Loucy (cell line): ENCODE results near the gene TRPV6.

Experiments used
- EZH2phosphoT487 ChIP-seq: fragments of 200-600 bp; IDR thresholded peaks from 2 replicates; pipeline ENCODE4 v1.6.1; 2018; ENCODE audit warnings: antibody characterized with exemption, mild to moderate bottlenecking, moderate library complexity, borderline replicate concordance
- TF ChIP-seq, protein P1 (sequence below): fragments of 200-600 bp; sonication (generic); conservative IDR thresholded peaks from 2 replicates; pipeline ENCODE4 v1.5.1; 2014; ENCODE audit warnings: mild to moderate bottlenecking, antibody characterized with exemption, low read length

DNA sequence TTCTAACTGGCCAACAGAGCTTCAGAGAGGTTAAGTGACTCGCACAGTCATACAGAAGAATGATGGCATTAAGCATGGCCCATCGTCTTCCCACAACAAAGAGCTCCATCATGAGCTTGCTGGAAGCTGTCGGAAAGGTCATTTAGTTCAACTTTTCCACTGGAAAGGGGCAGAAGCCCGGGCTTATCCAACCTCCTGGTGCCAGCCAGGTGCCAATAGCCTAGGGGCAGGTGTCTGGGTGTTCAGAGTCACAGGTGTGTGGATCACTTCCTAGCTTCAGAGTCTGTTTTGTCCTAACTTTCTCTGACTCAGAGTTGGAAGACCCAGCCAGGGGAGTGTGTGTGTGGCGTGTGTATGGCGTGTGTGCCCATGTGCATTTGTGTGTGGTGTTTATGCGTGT lies 1.3 kb upstream of the TRPV6 start:
- TF ChIP-seq, protein P1, sequence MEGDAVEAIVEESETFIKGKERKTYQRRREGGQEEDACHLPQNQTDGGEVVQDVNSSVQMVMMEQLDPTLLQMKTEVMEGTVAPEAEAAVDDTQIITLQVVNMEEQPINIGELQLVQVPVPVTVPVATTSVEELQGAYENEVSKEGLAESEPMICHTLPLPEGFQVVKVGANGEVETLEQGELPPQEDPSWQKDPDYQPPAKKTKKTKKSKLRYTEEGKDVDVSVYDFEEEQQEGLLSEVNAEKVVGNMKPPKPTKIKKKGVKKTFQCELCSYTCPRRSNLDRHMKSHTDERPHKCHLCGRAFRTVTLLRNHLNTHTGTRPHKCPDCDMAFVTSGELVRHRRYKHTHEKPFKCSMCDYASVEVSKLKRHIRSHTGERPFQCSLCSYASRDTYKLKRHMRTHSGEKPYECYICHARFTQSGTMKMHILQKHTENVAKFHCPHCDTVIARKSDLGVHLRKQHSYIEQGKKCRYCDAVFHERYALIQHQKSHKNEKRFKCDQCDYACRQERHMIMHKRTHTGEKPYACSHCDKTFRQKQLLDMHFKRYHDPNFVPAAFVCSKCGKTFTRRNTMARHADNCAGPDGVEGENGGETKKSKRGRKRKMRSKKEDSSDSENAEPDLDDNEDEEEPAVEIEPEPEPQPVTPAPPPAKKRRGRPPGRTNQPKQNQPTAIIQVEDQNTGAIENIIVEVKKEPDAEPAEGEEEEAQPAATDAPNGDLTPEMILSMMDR = no peak
- TF ChIP-seq EZH2phosphoT487 = no peak
